Hepatocyte (in vitro differentiated cells): ENCODE measurements around the gene PCDH9. TPM values are rescaled to one million over a fixed set of nuclear protein-coding genes. Genes with fewer than 3 reads are reported as not detected.

Source experiments
- DNase-seq: peaks from one replicate; pipeline ENCODE4 v3.0.0-alpha.2; 2016; ENCODE audit warnings: low spot score
- H2AFZ ChIP-seq: fragments of 200-600 bp; sonication (generic); 2 replicates; pipeline ENCODE4 v1.6.0; 2016; ENCODE audit warnings: antibody characterized with exemption, mild to moderate bottlenecking
- H3K27ac ChIP-seq: fragments of 200-600 bp; sonication (generic); 2 replicates; pipeline ENCODE4 v1.5.1; 2016; ENCODE audit warnings: mild to moderate bottlenecking
- H3K27me3 ChIP-seq: fragments of 200-600 bp; sonication (generic); 2 replicates; pipeline ENCODE4 v1.6.1; 2016
- H3K36me3 ChIP-seq: fragments of 200-600 bp; sonication (generic); replicated peaks from 2 replicates; pipeline ENCODE4 v1.5.1; 2016; ENCODE audit warnings: low read depth; ENCODE audit not compliant: insufficient read depth
- H3K4me1 ChIP-seq: fragments of 200-600 bp; sonication (generic); 2 replicates; pipeline ENCODE4 v1.5.1; 2016; ENCODE audit warnings: mild to moderate bottlenecking, moderate library complexity; ENCODE audit not compliant: insufficient read depth
- H3K4me2 ChIP-seq: fragments of 200-600 bp; sonication (generic); 2 replicates; pipeline ENCODE4 v1.6.0; 2016
- H3K4me3 ChIP-seq: fragments of 200-600 bp; sonication (generic); 2 replicates; pipeline ENCODE4 v1.5.1; 2016; ENCODE audit warnings: mild to moderate bottlenecking
- H3K79me2 ChIP-seq: fragments of 200-600 bp; sonication (generic); 2 replicates; pipeline ENCODE4 v1.6.0; 2017; ENCODE audit warnings: mild to moderate bottlenecking
- H3K9me2 ChIP-seq: fragments of 200-600 bp; sonication (generic); replicated peaks from 2 replicates; pipeline ENCODE4 v1.6.0; 2017; ENCODE audit warnings: mild to moderate bottlenecking; ENCODE audit not compliant: insufficient read depth
- H3K9me3 ChIP-seq: fragments of 200-600 bp; sonication (generic); 2 replicates; pipeline ENCODE4 v1.5.1; 2016; ENCODE audit warnings: low read depth, mild to moderate bottlenecking
- H4K20me1 ChIP-seq: fragments of 200-600 bp; sonication (generic); 2 replicates; pipeline ENCODE4 v1.6.0; 2016; ENCODE audit warnings: mild to moderate bottlenecking; ENCODE audit not compliant: insufficient read depth, poor library complexity, severe bottlenecking
- CTCF ChIP-seq: fragments of 200-600 bp; sonication (generic); IDR thresholded peaks from 2 replicates; pipeline ENCODE4 v1.5.1; 2016; ENCODE audit warnings: antibody characterized with exemption, mild to moderate bottlenecking; ENCODE audit not compliant: poor library complexity
- EZH2 ChIP-seq: fragments of 200-600 bp; sonication (generic); IDR thresholded peaks from 2 replicates; pipeline ENCODE4 v1.6.1; 2016; ENCODE audit warnings: antibody characterized with exemption, mild to moderate bottlenecking, borderline replicate concordance
- EZH2phosphoT487 ChIP-seq: fragments of 200-600 bp; sonication (generic); IDR thresholded peaks from one replicate; pipeline ENCODE4 v1.6.1; 2018; ENCODE audit warnings: antibody characterized with exemption, mild to moderate bottlenecking, low read depth, moderate library complexity; ENCODE audit not compliant: unreplicated experiment, severe bottlenecking
- WGBS: methylation state at CpG from one replicate; pipeline ENCODE4 v1.1.6; 2016; ENCODE audit warnings: low lambda C conversion rate; ENCODE audit errors: missing lambda C conversion rate; 5-methylcytosine and 5-hydroxymethylcytosine counted together
- polyA plus RNA-seq: library from polyadenylated mRNA; unstranded; fragments of >200 nt; fragmentation: Nextera tagmentation; extraction: Ambion mirVana; gene quantifications from 2 replicates; pipeline ENCODE4 v1.2.1, GENCODE V29; 2016
- total RNA-seq: library from RNA; depleted of rRNA; stranded (reverse); fragments of >200 nt; gene quantifications from 2 replicates; pipeline ENCODE4 v1.2.3, GENCODE V29; 2014

PCDH9 gene
- total and polyA plus RNA-seq, 2 experiments from 2014 or later, result 6.9 to 15.0 TPM

GRCh38 chr13:66397133-66397532 lies 833.0 kb downstream of the PCDH9 start:
- TF ChIP-seq EZH2, result no peak
- no peak for TF ChIP-seq CTCF
- no peak for TF ChIP-seq EZH2phosphoT487
- H4K20me1 ChIP-seq, result no peaks in the 10 kb centered on the region
- H3K36me3 ChIP-seq, result no peaks in the 10 kb centered on the region
- no peak for DNase-seq
- H3K4me2 ChIP-seq, result no peak overlapping the region
- no peak overlapping the region for H3K4me3 ChIP-seq
- H3K9me3 ChIP-seq, result no peaks in the 10 kb centered on the region
- H3K4me1 ChIP-seq, result no peaks in the 10 kb centered on the region
- H3K9me2 ChIP-seq, result no peaks in the 10 kb centered on the region
- no peaks in the 10 kb centered on the region for H3K27me3 ChIP-seq
- WGBS, result 98% methylated on average over 3 of the region's 3 CpGs
- H3K79me2 ChIP-seq, result no peaks in the 10 kb centered on the region
- no peak overlapping the region for H3K27ac ChIP-seq
- H2AFZ ChIP-seq, result no peak overlapping the region

- H3K4me2 ChIP-seq, result no peak overlapping the region
- no peaks in the 10 kb centered on the region for H3K9me2 ChIP-seq
- H4K20me1 ChIP-seq, result no peaks in the 10 kb centered on the region
- H3K9me3 ChIP-seq, result no peaks in the 10 kb centered on the region
- 91% methylated on average over 1 of the region's 1 CpG for WGBS
- no peaks in the 10 kb centered on the region for H3K4me1 ChIP-seq
- no peak overlapping the region for H3K27ac ChIP-seq
- DNase-seq, result no peak
- no peak overlapping the region for H3K4me3 ChIP-seq
- H3K79me2 ChIP-seq, result no peaks in the 10 kb centered on the region
- H3K27me3 ChIP-seq, result no peaks in the 10 kb centered on the region
- no peak overlapping the region for H2AFZ ChIP-seq
- H3K36me3 ChIP-seq, result no peaks in the 10 kb centered on the region
- TF ChIP-seq EZH2phosphoT487 (no peak), CTCF (no peak), EZH2 (no peak)
Observed at GRCh38 chr13:66391322-66391721, 838.8 kb downstream of the PCDH9 start.

GRCh38 chr13:66378894-66379293 lies 851.2 kb downstream of the PCDH9 start:
- TF ChIP-seq EZH2 (no peak), CTCF (no peak), EZH2phosphoT487 (no peak)
- no peaks in the 10 kb centered on the region for H3K36me3 ChIP-seq
- WGBS, result 89% methylated on average over 3 of the region's 3 CpGs
- H4K20me1 ChIP-seq, result no peaks in the 10 kb centered on the region
- H3K4me2 ChIP-seq, result no peak overlapping the region
- no peaks in the 10 kb centered on the region for H3K27me3 ChIP-seq
- no peak overlapping the region for H3K4me3 ChIP-seq
- no peaks in the 10 kb centered on the region for H3K4me1 ChIP-seq
- no peaks in the 10 kb centered on the region for H3K79me2 ChIP-seq
- no peak overlapping the region for H2AFZ ChIP-seq
- no peak for DNase-seq
- H3K27ac ChIP-seq, result no peak overlapping the region
- no peaks in the 10 kb centered on the region for H3K9me2 ChIP-seq
- no peaks in the 10 kb centered on the region for H3K9me3 ChIP-seq

- Histone ChIP-seq H4K20me1 (no peaks in the 10 kb centered on the region), H3K36me3 (no peaks in the 10 kb centered on the region), H3K9me3 (no peaks in the 10 kb centered on the region), H3K9me2 (no peaks in the 10 kb centered on the region), H3K79me2 (no peaks in the 10 kb centered on the region), H3K4me3 (no peak overlapping the region), H2AFZ (no peak overlapping the region), H3K27me3 (no peaks in the 10 kb centered on the region), H3K4me2 (no peak overlapping the region), H3K27ac (no peak overlapping the region), H3K4me1 (no peaks in the 10 kb centered on the region)
- TF ChIP-seq EZH2 (no peak), CTCF (no peak), EZH2phosphoT487 (no peak)
- WGBS, result 83% methylated on average over 2 of the region's 2 CpGs
- no peak for DNase-seq
Observed at GRCh38 chr13:66377569-66377968, 852.6 kb downstream of the PCDH9 start.
